Osteoblast (primary cell): ENCODE results near the gene COL4A2. TPM values are rescaled to one million over a fixed set of nuclear protein-coding genes. Genes with fewer than 3 reads are reported as not detected.

Experiments used
- DNase-seq: peaks from one replicate; pipeline ENCODE4 v3.0.0; 2011; ENCODE audit warnings: low spot score, mixed read lengths; ENCODE audit not compliant: insufficient read length; ENCODE audit errors: missing footprints
- H2AFZ ChIP-seq: 2 replicates; pipeline ENCODE4 v1.6.0; 2011; ENCODE audit warnings: mild to moderate bottlenecking, low read length
- H3K27ac ChIP-seq: 2 replicates; pipeline ENCODE4 v1.5.1; 2011; ENCODE audit warnings: mild to moderate bottlenecking, low read depth, low read length, moderate library complexity
- H3K27me3 ChIP-seq: 2 replicates; pipeline ENCODE4 v1.6.0; 2012; ENCODE audit warnings: mild to moderate bottlenecking, control low read depth, inconsistent platforms, low read length, moderate library complexity; ENCODE audit not compliant: insufficient read depth
- H3K36me3 ChIP-seq: 2 replicates; pipeline ENCODE4 v1.5.1; 2011; ENCODE audit warnings: mild to moderate bottlenecking, low read length, control low read depth, moderate library complexity; ENCODE audit not compliant: insufficient read depth
- H3K4me1 ChIP-seq: 2 replicates; pipeline ENCODE4 v1.5.1; 2011; ENCODE audit warnings: mild to moderate bottlenecking, low read length, control low read depth, moderate library complexity; ENCODE audit not compliant: insufficient read depth
- H3K4me2 ChIP-seq: 2 replicates; pipeline ENCODE4 v1.6.0; 2011; ENCODE audit warnings: mild to moderate bottlenecking, low read length; ENCODE audit not compliant: insufficient read depth
- H3K4me3 ChIP-seq: fragments of 200-600 bp; sonication (generic); 3 replicates; pipeline ENCODE4 v1.5.1; 2012; ENCODE audit warnings: mild to moderate bottlenecking, low read length, inconsistent platforms; ENCODE audit not compliant: insufficient read depth
- H3K79me2 ChIP-seq: 2 replicates; pipeline ENCODE4 v1.6.0; 2012; ENCODE audit warnings: mild to moderate bottlenecking, low read length, control low read depth, inconsistent platforms; ENCODE audit not compliant: insufficient read depth
- H3K9me3 ChIP-seq: 2 replicates; pipeline ENCODE4 v1.5.1; 2011; ENCODE audit warnings: low read depth, low read length, control low read depth
- H4K20me1 ChIP-seq: 2 replicates; pipeline ENCODE4 v1.6.0; 2012; ENCODE audit warnings: mild to moderate bottlenecking, low read length, control low read depth; ENCODE audit not compliant: insufficient read depth
- CTCF ChIP-seq: IDR thresholded peaks from 2 replicates; pipeline ENCODE4 v1.5.1; 2011; ENCODE audit warnings: mild to moderate bottlenecking, low read depth, low read length, moderate library complexity; ENCODE audit errors: extremely low read depth
- total RNA-seq: library from RNA; depleted of rRNA; stranded (reverse); fragments of >200 nt; gene quantifications from 2 replicates; pipeline ENCODE4 v1.2.3, GENCODE V29; 2012

COL4A2 gene
- total RNA-seq, 1 donor = 267 TPM

DNA sequence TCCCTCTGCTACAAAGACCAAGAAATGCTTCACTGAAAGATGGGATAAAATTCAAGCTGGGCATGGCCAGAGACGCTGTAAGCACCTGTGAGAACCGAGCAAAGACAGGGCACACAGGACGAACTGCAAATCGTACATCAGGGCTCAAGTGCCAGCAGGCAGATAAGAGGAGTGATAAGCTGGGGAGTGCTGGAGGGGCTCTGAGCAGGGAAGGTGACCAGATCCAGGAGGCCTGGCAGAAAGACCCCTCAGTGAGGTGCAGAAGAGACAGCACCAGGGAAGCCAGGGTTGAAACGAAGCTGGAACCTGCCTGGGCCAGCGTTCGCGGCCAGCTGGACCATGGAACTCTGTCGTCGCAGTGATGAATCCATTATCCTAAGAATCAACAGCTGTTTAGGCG lies 244.2 kb downstream of the COL4A2 start:
- Histone ChIP-seq H3K36me3 (no peaks in the 10 kb centered on the region), H2AFZ (no peak overlapping the region), H3K4me1 (peaks cover 11% of the 10 kb centered on the region), H3K27ac (no peak overlapping the region), H3K79me2 (no peaks in the 10 kb centered on the region), H3K27me3 (no peaks in the 10 kb centered on the region), H3K4me2 (peak overlapping the region; percentile 57), H4K20me1 (no peaks in the 10 kb centered on the region), H3K9me3 (no peaks in the 10 kb centered on the region), H3K4me3 (peak overlapping the region; percentile 33)
- no peak for DNase-seq
- TF ChIP-seq CTCF = no peak

DNA sequence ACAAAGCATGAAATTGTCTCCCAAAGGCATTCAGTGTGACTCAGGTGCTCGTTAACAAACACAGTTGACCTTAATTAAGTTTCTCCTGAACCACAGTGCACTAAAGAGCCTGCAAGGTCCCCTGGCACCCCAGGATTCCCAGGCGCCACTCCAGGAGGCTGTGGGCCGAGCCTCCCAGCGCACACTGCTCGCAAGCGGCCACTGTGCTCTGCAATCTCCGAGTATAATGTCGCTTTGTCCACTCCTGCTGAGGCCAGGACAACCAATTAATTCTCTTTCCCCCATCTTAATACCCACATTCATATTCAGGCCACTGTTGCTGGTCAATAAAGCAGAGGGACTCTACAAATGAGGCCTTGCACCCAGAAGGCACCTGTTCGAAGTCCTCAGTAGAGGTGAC lies 245.7 kb downstream of the COL4A2 start:
- Histone ChIP-seq H3K9me3 (no peaks in the 10 kb centered on the region), H3K79me2 (no peaks in the 10 kb centered on the region), H3K4me1 (peaks cover 4% of the 10 kb centered on the region), H3K4me2 (no peak overlapping the region), H4K20me1 (no peaks in the 10 kb centered on the region), H2AFZ (no peak overlapping the region), H3K27me3 (no peaks in the 10 kb centered on the region), H3K27ac (no peak overlapping the region), H3K4me3 (no peak overlapping the region), H3K36me3 (no peaks in the 10 kb centered on the region)
- no peak for TF ChIP-seq CTCF
- no peak for DNase-seq

DNA sequence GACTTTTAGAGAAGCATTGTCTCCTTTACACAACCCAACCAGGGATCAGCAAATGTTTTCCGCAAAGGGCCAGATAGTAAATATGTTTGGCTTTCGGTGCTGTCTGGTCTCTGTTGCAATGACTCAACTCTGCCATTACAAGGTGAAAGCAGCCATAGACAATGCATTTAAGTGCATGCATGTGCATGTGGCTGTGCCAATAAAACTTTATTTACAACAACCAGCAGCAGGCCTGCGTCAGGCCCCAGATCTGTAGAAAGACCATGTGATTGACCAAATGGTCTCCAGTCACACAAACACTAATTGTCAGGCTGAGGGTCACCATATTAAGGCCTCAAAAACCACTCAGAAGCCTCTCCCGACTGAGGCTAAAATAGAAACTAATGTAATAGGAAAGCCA lies 246.3 kb downstream of the COL4A2 start:
- no peaks in the 10 kb centered on the region for H3K79me2 ChIP-seq
- H3K4me1 ChIP-seq = peaks cover 4% of the 10 kb centered on the region
- no peaks in the 10 kb centered on the region for H3K27me3 ChIP-seq
- H3K4me2 ChIP-seq = no peak overlapping the region
- no peak overlapping the region for H3K4me3 ChIP-seq
- H4K20me1 ChIP-seq = no peaks in the 10 kb centered on the region
- TF ChIP-seq CTCF = no peak
- DNase-seq = no peak
- no peak overlapping the region for H3K27ac ChIP-seq
- no peaks in the 10 kb centered on the region for H3K36me3 ChIP-seq
- H3K9me3 ChIP-seq = no peaks in the 10 kb centered on the region
- H2AFZ ChIP-seq = no peak overlapping the region

GRCh38 chr13:110554227-110554836 lies 247.2 kb downstream of the COL4A2 start:
- no peaks in the 10 kb centered on the region for H3K79me2 ChIP-seq
- H3K9me3 ChIP-seq = no peaks in the 10 kb centered on the region
- no peak overlapping the region for H3K4me3 ChIP-seq
- no peaks in the 10 kb centered on the region for H4K20me1 ChIP-seq
- H3K27me3 ChIP-seq = no peaks in the 10 kb centered on the region
- TF ChIP-seq CTCF = no peak
- no peak overlapping the region for H2AFZ ChIP-seq
- no peak for DNase-seq
- H3K27ac ChIP-seq = no peak overlapping the region
- H3K4me2 ChIP-seq = no peak overlapping the region
- H3K36me3 ChIP-seq = no peaks in the 10 kb centered on the region
- peaks cover 4% of the 10 kb centered on the region for H3K4me1 ChIP-seq
